GM21737 (cell line): ENCODE data around the gene KCNQ1.

Experiments
- ATAC-seq: cut with Tn5 transposase; IDR thresholded peaks from one replicate; pipeline ENCODE4 v1.9.1; 2021; ENCODE audit warnings: mild to moderate bottlenecking, moderate library complexity; ENCODE audit not compliant: unreplicated experiment

Gene KCNQ1

DNA sequence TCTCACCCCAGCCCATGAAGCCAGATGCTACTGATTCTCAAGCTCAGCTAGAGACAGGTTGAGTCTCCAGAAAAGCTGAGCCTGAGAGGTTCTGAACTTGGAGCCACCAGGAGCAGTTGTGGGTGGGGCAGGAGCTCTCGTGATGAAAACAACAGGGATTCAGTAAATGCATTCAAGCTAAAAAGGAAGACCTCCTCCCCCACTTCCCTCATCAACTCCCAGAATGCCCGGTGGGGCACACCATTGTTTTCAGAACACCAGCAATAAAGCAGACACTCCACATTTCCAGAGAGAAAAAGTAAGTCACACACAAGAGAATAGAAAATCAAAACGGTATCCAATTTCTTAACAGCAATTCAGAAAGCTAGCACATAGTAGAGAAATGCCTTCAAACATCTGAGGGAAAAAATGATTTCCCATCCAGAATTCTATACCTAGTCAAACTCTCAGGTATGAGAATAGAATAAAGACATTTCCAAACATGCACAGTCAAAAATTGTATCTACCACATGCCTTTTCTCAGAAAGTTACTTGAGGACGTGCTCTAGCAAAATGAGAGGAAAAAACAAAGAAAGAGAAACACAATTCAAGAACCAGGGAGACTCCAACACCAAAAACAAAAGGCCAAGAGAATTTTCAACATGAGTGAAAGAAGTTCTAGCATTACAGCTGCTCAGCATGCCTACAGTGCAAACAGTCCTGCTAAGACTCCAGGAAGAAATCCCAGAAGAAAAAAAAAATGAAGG, 383.9 kb downstream of the KCNQ1 start:
- ATAC-seq: no peak

DNA sequence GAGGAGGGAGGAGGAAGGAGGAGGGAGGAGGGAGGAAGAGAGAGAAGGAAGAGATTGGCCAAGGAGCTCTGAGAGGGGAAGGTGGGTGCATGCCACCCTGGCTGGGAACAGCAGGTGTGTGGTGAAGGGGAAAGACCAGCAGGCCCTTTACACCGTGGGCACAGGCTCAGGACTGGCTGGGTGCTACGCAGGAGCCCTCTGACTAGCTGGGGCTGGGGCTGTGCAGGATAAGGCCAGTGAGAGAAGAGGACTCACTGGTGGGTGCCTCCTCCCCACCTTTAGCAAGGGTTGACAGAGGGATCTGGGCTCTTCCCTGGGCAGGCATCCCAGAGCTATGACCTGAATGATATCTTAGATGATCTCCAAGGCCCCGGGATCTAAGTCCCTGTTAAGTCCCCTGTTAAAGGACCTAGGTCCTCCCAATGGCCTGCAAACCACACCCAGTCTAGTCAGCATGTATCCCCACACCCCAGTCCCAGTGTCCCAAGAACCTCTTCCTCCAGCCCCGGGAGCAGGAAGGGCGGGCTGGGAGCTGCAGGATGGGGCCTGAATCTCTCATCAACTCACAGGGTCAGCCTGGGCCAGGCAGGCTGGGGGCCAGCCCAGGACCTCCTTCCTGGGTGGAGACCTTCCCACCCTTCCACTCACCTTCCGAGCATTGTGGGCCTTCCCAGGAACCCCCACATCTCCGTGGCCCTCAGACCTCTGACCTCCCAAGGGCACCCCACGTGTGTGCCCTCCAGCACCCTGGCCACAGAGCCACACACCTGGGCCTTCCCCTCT, 385.4 kb downstream of the KCNQ1 start:
- no peak for ATAC-seq

DNA sequence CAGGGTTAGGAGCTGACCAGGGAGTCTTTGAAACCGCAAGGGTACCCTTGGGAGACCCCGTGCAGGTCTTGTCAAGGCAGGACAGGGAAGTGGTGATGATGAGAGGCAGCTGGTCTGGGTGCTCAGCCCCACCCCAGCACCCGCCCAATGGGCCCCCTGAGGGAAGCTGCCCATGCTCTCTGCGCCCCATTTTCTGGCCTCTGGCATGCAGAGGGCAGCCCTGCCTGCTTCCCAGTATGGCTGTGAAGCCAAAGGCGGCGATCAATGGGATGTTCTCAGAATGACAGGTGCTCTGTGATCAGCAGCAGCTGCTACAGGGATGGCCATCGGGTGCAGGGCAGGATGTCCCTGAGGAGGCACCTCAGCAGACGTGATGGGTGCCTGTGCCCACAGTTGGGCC, 386.1 kb downstream of the KCNQ1 start:
- no peak for ATAC-seq

DNA sequence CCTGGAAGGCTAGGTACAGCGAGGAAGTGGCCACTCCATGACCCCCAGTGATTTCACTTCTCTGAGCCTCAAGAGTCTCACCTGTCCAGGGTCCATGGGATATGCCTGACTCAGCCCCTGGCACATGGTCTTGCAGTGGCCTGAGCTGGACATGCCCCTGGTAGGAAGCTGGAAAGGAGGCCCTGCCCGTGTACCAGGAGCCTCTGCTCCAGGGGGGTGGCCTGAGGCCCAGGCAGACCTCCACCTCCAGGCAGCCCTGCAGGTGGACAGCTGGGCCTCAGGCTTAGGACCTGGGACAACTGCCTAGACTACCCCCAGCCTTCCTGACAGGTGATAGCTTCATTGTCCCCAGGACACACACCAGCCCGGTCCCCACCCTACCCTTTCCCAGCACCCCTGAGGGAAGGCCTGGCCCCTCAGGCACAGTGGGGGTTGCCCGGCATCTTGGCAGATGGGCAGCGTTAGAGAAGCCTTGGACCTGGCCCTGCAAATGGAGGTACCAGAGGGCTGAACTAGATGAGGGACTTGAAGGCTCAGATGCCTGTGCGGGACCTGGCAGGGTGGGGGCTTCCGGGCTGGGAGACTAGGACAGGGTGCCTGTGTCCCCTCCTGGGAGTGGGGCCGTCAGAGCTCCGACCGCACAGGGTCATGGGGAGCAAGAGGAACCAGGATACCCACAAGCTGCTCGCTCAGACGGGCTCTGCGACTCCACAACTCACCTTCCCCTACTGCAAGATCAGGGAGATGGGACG, 387.1 kb downstream of the KCNQ1 start:
- ATAC-seq: no peak

DNA sequence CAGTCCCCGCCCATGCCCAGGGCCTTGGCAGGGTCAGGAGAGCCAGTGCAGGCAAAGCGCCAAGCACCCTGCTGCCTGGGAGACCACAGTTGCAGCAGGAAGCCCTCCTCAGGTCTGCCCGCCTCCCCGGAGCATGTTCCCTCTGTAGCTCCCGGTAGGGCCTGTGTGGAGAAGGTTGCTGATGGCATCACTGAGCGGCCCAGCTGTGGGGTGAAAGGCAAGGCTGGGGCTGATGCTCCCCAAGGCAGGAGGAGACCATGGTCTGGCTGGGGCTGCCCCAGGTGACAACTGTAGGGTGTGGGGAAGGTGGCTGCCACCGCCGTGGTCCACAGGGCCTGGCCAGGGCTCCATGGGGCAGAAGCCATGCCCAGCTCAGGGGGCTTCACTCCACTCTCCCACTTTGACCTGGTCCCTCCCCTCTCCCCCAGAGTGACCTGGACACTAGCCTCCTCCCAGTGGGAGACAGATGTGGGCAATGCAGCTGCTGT, 387.8 kb downstream of the KCNQ1 start:
- no peak for ATAC-seq

DNA sequence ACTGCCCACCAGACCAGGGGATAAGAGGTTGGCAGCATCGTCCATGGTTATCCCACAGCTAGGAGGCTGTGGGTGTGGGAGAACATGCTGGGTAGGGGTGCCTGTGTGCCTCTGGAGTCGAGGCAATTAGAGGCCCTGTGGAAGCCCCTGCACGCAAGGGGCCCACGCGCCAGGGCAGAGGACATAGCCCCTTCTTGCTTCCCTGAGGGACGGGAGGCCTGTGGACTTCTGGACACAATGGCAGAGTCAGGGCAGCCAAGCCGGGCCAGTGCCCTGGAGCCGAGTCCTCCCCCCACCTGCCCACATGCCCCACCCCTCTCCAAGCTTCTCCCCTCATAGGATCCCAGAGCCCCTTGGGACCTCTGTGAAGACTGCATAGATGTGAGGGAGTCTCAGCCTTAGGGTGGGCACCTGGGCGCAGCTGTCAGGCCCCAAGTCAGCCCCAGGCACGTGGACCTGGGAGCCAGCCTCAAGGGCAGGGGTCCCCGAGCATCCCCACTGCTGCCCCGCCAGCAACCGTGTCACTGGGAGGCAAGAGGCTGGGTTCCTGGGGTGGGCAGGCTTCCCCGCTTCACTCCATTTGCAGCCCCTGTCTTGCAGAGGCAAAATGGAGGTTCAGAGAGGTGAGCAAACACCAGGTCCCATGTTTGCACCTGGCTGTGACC, 388.4 kb downstream of the KCNQ1 start:
- ATAC-seq: no peak

DNA sequence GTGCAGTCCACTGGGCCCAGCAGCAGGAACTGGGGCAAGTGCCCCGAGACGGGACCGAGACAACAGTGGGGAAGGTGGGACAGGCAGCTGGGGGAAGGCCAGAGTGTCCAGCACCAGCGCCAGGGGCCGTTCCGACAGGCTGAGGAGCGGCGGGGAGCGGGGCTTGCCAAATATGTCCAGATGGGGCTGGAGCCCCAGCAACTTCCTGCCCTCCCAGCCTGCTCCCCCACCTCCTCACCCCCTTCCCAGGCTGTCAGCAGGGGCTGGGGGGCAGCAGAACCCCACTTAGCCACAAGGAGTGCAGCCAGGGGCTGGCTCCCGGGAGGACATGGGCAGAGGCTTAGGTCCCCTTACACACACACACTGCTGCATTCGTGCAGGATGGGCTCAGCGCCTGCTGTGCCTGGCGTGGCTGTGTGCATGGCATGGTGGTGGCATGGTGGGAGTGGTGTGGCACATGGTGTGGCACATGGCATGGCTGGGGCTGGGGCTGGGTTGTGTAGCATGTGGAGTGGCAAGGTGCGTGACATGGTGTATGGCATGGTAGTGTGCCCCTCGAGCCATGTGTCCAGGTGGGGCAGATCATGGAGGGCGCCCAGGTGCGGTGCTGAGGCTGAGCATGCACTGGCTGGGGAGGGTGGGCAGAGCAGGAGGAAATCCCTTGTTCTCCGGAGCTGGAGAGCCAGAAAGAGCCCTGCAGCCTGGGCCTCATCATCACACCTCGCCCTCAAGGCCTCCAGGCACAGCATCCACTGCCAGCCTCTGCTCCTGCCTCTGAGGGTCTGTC, 389.1 kb downstream of the KCNQ1 start:
- no peak for ATAC-seq

DNA sequence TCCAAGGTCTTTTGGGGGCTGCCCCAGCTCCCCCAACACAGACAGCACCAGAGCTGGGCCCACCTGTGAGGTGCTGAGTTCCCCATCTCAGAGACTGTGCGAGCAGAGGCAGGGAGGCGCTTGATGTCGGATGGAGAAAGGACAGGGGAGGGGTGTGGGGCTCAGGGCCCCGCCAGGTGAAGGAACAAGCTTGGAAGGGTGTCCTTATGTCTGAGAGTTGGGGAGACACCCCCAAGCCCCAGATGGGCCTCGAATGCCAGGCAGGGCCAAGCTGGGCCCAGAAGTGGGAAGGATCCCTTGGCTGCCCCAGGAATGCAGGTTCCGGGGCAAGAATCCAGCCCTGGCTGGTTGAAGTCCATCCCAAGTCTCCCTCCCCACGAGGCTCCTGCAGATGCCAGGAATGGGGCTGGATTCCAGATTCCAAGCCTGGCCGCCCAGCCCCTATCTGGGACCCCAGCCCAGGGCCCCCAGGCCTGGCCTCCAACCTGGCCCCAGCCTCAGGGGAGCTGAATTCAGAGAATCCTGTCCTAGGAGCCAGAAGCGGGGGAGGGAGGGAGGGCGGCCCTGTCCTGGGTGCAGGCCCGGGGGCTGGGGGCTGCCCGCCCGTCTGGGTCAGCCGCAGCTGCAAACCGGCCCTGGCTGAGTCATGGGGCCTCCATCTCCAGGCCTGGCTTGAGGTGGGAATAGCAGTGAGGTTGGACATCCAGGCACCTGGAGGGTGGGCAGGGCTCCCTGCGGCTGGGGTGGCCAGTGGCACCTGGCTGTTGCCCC, 389.9 kb downstream of the KCNQ1 start:
- no peak for ATAC-seq

DNA sequence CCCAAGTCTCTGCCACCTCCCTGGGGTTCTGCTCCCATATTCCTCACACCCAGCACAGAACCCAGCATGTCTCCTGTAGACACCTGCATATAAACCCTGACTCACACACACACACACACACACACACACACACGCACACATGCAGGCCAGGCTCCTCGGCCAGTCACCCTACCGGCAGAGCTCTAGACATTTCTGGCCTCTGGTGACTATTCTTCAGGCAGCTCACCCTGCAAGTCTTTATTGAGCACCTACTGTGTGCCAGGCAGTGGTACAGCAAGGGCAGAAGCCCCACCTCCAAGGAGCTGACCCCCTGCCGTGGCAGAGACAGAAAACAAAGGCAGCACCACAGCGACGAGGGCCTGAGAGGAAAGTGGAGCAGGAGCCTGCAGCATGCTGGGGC, 390.5 kb downstream of the KCNQ1 start:
- ATAC-seq: no peak

DNA sequence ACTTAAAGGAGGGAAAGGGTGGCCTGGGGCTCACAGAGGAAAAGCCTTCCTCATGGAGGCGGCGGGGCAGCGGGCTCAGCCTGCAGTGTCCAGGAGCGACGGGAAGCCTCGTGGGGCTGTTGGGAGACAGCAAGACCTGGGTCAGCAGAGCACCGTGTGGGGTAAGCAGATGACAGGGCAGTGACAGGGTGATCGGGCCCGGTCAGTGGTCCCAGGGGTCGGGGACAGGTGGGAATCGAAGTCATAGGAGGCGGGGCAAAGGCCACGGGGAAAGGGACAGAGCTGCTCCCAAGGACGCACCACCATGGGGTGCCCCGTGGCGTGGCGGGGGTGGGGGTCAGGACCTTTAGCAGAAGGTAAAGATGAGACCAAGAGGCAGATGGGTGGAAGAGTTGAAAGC, 390.9 kb downstream of the KCNQ1 start:
- no peak for ATAC-seq

DNA sequence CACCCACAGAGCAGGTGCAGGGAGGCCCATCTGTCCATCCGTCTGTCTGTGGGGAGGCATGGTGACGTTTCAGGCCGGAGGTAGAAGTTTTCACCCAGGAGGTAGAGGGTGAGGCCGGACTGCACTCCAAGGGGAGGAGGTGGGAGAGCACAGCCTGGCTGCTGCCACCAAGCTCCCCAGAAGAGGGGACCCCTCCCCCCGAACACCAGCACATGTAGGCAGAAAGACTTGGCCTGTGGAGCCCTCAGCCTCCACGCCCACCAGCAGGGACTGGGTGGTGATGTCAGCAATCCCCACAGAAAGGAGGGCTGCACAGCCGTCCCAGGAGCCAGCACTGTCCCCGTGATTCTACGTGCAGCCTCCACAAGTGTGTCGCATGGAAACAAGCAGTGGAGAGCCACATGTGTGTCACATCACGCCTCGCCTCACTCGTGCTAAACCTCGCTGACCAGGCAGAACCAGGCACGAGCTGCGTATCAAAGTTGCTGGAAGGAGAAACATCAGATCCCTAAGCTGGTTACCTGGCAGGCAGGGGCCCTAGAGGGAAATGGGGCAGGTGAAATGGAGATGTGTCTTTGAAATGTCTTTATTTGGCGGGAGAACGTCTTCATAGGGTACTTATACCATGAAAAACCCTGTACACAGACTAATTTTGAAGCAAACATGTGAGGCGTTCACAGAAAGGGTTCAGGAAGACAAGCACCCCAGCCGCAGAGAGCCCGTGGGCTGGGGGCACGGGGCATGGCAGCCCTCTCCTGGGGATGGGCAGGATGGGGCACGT, 391.7 kb downstream of the KCNQ1 start:
- ATAC-seq: no peak

DNA sequence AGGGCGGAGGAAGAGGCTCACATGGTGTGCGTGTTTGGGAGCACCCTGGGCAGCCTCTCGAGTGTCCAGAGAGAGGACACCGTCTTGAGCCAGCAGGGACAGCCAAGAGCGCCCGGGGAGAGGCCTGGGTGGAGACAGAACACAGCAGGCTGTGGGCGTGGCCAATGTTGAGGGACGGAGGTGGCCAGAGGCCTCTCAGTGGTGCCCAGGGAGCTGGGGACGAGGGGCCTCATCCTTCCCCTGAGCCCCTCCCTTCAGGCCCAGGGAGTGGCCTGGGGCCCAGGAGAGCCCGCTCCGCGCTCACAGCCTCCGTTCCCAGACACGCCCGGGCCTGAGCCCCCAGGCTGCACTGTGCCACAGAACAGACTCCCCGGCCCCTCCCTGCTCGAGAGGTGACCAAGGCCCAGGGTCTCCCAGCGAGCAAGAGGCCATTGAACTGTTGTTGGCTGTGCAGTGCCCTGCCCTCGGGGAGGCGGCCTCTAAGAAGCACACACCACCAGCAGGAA, 392.3 kb downstream of the KCNQ1 start:
- ATAC-seq: no peak

DNA sequence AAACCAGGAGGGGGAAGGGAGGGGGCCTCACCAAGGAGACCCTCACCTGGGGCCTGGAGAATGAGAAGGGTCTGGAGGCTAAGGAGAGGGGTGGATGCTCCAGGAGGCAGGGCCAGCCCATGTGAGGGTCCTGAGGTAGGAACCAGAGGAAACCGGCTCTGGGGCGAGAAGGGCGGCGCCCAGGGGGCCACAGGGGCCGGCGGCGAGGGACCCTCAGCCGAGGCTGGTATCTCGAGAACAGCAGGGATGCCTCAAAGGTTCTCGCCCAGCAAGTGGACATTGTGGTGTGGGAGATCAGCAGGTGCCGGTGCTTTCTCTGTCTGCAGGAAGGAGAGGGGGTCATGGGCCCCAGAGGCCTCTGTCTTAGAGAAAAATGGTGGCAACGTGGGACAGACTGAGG, 392.8 kb downstream of the KCNQ1 start:
- ATAC-seq: no peak

DNA sequence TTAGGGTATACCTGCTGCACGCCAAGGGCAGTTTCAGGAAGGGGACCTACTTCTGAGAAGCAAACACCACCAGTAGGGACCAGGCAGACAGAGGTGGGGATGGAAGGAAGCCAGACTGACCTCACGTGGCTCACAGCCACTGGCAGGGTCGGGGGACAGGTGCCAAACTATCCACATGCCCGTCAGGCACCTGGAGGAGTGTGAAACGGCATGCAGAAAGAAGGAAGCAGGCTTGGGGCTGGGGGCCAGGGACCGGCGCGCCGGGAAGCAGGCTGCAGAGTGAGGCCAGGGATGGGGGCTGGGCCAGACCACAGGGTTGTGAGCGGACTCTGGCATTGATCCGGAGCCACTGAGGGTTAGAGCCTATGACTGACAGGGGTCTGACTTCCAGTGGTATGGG, 393.3 kb downstream of the KCNQ1 start:
- no peak for ATAC-seq

DNA sequence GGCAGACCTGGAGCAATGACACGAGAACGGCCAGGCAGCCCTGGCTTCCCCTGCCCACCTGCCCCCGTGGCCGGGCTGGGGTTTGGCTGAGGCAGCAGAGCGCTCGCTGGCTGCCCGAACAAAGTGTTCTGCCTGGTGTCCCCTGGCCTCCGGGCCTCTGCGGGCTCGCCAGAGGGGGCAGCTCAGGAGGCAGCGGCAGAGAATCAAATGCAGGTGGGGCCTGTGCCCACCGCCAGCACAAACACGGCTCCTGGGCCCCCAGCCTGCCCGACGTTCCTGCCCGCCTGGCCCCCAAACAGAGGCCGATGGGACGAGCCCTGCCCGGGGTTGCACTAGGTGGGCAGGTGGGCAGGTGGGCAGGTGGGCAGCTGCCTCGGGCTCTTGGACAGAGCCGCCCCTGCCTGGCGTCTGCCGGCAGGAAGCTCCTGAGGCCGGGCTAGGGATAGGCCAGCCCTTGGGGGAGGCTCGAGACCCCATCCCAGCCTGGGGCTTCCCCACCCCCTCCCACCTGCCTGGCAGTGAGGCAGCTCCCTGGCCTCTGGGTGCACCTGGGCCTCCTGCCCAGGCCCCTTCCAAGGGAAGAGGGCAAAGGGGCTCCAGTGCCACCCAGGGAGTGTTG, 394.0 kb downstream of the KCNQ1 start:
- ATAC-seq: no peak

DNA sequence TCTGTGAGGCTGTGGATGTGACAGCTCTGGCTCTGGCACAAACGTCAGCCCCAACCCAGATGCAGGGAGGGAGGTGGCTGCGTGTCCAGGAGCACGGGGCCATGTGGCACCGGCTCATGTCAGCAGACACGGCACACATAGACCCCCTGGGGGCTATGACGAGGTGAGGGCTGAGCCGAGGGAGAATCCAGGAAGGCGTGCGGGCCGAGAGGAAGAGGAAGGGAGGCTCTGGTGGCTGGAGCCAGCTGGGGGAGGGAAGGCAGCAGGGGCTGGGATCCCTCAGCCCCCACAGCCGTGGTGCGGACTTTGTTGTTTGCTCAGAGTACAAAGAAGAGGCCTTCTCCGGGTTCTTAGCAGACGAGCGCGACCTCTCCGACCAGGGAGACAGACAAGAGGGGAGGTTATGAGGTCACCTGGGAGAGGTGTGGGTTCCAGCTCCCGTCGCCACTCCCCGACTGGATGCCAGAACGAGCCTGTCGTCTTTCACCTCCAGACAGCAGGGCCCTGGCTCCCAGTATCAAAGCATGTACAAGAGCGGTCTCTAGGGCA, 394.7 kb downstream of the KCNQ1 start:
- no peak for ATAC-seq

DNA sequence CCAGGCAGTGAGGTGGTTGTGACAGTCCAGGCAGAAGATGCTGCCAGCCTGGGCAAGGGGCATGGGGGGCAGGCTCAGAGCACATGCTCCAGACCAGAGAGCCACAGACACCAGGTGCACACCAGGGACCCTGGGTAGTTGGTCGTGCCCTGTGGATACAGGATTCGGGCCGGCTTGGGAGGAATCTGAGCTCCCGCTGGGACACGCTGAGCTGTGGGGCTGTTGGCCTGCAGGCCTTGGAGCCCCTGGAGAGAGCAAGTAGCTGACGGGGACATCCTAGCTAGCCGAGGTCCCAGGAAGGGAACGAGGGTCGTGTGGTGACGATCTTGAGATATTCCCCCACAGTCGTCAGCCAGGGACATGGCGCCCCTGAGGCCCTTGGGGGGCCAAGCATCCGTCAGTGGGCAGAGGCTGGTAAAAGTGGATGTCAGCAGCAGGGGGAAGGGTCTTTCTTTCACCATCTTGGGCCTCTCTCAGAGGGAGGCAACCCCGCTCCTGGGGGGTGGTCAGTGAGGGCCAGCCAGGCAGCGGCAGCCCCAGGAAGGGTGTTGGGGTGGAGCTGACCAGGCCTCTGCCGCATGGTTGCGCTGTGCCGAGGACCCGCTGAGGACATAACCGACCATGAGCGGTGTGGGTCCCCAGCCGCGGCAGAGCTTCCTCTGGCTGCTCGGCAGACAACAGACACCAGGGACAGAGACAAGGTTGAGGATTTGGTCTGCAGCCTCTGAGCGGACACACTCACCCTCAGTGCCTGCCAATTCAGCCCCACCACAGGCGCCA, 396.8 kb downstream of the KCNQ1 start:
- no peak for ATAC-seq
